ENCODE data around the gene CPM. TPM values are rescaled to one million over a fixed set of nuclear protein-coding genes. Genes with fewer than 3 reads are reported as not detected.
"Not testable (repeated sequence)": the region's sequence is repeated elsewhere in the genome, so short reads cannot be mapped to it uniquely, and the experiment has no call there.

The CPM gene
- total RNA-seq, 1 donor from 2014 or later, result 0.40 TPM

GRCh38 chr12:68854078-68854468, 78.9 kb downstream of the CPM start:
- no peak for DNase-seq (ENCODE audit: low read depth, low spot score)

- no peak for DNase-seq (ENCODE audit: low read depth, low spot score)
Measured at GRCh38 chr12:68853396-68854077, 79.4 kb downstream of the CPM start.

DNA sequence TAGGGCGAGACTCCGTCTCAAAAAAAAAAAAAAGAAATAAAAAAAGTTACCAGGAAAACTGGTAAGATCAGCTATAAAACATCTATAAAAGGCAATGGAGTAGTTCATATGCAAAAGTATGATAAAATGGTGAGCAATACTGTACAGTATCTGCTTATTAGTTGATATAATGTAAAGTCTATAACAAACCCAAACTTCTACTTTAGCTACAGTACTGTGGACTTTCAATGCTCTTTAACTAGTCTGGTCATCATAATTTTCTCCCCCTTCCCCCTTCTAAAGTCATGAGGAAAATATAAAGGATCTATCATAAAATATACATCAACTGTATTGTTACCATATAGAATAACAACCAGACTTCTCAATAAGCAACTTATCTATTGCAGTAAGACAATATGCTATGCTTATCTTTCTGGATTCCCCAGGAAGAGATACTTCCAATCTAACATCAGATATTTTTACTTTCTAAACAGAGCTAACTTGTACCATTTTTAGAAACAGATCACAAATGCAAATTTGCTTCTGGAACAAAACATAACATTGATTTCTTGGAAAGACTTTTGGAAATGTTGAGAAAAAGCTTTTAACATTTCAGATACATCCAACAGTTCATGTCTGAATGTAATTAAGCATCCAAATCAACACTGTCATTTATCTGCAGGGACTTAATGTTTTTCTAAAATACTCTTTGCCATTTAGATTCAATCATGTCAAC, 81.2 kb downstream of the CPM start:
- DNase-seq (ENCODE audit: low read depth, low spot score), result no peak

DNA sequence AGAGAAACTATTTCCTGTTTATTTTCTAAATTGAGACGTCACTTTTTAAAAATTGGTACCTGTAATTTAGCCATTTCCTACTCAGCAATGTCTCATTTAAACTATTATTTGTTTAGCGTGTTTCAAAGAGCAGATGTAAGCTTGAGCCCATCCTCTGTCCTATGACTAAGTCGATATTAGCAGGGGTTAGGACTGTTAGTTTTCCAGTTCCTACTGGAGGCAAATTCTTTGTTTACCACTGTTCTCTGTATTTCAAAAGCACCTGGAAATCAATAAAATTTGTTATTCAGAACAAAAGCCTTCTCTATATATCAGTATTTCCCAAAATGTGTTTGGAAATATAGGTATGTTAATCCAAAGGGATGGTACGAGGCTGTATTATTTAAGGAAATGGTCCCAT, 82.6 kb downstream of the CPM start:
- DNase-seq (ENCODE audit: low read depth, low spot score), result no peak

GRCh38 chr12:68846811-68847210, 86.2 kb downstream of the CPM start:
- DNase-seq (ENCODE audit: low read depth, low spot score), result no peak

- DNase-seq (ENCODE audit: low read depth, low spot score), result no peak
Measured at GRCh38 chr12:68844788-68845695, 87.9 kb downstream of the CPM start.

DNA sequence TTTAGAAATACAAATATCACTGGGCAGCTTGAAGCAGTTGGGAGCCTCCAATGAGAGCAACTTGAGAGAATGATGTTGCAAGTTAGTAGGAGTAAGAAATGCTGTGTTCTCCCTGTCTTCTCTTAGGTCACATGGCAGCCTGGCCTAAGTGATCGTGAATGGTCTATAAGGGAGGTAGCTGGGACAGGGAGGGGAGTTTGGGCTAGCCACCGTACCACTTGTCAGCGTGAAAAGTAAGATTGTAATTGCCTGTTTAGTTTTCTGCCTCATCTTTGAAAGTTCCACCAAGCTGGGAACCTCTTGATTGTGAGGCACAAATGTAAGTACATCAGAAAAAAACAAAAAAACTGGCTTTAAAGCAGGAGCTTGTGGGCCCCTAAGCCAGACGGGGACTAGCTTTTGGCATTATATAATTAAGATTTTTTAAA, 88.6 kb downstream of the CPM start:
- DNase-seq (ENCODE audit: low read depth, low spot score), result no peak

DNA sequence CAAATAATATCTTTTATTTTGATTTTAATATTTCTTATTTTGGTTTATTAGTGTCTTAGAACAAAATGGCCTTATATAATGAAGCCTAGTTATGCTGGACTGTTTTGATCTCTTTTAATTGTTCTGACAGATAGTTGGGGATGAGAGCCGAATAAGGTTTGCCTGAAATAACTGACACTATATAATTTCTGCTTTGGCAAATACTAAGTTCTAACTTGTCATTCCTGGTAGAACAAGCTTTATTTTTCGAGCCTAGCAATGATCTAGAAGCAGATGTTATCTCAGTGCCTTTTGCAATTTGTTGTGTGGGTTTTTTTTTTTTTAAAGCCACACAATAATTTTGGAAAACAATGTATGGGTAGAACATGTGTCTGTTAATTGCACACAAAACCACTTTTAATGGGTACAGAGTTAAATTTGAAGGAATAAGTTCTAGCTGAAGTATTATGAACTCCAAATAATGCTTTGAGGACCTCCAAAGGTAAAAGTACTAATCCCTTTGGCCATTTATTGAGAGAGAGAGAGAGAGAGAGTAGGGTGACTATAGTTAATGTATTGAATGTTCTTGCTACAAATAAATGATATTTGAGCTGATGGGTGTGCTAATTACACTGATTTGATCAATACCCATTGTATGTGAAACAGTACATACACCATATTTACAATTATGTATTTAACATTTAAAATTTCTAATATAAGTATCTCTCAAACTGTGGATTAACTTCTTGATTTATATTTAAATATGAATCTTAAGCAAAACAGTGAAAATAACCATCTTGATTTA, 90.0 kb downstream of the CPM start:
- DNase-seq (ENCODE audit: low read depth, low spot score), result no peak

- no peak for DNase-seq (ENCODE audit: low read depth, low spot score)
Measured at GRCh38 chr12:68842123-68842522, 90.8 kb downstream of the CPM start.

DNA sequence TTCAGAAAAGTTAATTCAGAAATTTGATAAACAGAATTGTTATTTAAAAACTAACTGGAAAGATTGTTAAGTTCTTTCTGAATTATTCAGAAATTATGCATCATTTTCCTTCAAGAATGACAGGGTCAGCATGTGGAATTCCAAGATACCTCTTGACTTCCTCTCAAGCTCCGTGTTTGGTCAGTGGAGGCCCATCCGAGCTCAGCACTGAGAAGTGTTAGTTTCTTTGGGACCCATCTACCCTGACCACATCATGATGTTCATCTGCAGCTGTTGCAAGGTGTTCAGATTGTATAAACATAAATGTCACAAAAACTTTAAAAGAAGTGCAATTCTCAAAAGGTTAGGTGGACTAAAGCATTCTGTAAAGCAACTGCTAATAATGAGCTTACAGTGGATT, 91.3 kb downstream of the CPM start:
- no peak for DNase-seq (ENCODE audit: low read depth, low spot score)

GRCh38 chr12:68841175-68841574, 91.8 kb downstream of the CPM start:
- DNase-seq (ENCODE audit: low read depth, low spot score), result not testable (repeated sequence)

GRCh38 chr12:68839183-68840147, 93.5 kb downstream of the CPM start:
- no peak for DNase-seq (ENCODE audit: low read depth, low spot score)

DNA sequence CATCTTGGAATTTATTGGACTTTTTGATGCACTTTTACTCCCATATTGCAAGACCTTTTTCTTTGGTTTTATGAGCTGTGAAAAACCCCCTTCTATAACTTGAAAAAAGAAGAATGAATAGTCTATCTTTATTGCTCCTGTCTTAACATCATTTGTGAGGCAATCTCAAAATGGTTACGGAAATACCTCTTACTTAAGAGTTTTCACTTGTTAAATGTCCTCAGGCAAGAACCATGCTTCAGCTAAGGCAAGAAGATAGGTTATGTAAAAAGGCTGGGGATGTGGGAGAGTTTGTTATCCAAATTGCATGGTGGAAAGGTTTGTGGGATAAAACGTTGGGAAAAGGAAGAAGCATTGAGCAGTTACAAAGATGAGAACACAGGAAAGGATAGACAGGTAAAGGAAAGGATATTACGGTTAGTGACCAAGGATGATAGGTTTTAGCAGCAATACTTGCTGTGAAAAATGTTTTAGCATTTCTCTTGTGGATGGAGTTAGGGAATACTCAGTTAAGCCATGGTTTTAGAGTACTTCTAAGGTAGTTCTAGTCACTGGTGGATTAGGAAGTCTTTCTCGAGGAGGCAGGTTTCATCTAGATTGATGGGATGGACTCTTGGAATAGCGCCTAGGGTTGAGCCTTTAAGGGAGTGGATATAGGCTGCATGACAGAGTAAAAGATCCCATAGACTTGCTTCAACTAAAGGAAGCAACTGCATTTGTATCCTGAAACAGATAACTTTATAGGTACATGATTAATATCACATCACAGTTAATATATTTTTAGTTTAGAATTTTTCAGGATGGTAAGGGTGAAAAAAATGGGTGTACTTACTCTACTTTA, 94.7 kb downstream of the CPM start:
- no peak for DNase-seq (ENCODE audit: low read depth, low spot score)

GRCh38 chr12:68837215-68837614, 95.8 kb downstream of the CPM start:
- no peak for DNase-seq (ENCODE audit: low read depth, low spot score)

GRCh38 chr12:68835333-68835908, 97.5 kb downstream of the CPM start:
- DNase-seq (ENCODE audit: low read depth, low spot score), result no peak

DNA sequence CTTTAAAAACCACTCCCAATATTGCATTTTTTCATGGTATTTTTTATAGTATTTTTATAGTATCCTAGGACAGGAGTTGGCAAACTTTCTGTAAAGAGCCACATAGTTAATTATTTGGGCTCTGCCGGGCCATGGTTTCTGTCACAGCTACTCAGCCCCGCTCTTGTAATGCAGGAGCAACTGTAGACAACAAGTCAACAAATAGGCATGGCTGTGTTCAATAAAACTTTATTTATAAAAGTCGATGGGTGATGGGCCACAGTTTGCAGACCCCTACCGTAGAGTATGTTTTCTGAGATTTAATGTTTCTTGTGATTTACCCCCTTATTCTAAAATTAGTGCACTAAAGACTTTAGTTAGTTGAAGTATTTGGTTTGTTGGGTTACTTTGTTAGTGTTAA, 99.5 kb downstream of the CPM start:
- no peak for DNase-seq (ENCODE audit: low read depth, low spot score)

DNA sequence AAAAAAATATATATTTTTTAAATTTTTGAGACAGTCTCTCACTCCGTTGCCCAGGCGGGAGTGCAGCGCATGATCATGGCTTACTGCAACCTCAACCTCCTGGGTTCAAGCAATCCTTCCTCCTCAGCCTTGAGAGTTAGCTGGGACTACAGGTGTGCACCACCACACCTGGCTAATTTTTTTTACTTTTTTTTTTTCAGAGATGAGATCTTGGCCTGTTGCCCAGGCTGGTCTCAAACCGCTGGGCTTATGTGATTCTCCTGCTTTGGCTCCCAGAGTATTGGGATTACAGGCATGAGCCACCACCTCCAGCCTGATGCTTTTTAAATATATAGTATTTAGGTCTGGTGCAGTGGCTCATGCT, 100.5 kb downstream of the CPM start:
- DNase-seq (ENCODE audit: low read depth, low spot score), result no peak

GRCh38 chr12:68831751-68832503, 101.0 kb downstream of the CPM start:
- DNase-seq (ENCODE audit: low read depth, low spot score), result no peak

Measured in pulmonary artery endothelial cell (primary cell).